DMS153 (cell line): Measurements from ENCODE around the gene ZNF474.
"Not testable (repeated sequence)": the region's sequence is repeated elsewhere in the genome, so short reads cannot be mapped to it uniquely, and the experiment has no call there.

Experiments used
- DNase-seq: peaks from one replicate; lab custom pipeline; 2025; lab: John Stamatoyannopoulos, UW

The ZNF474 gene

GRCh38 chr5:122129306-122129705, at the start of gene ZNF474:
ZNF474 (plus strand) TSS chr5:122129546; CDS start chr5:122151991, 22,445 bp downstream.
- no peak for DNase-seq

GRCh38 chr5:122081541-122081940, 47.8 kb upstream of the ZNF474 start:
- DNase-seq, result no peak

GRCh38 chr5:122083535-122083934, 45.8 kb upstream of the ZNF474 start:
- no peak for DNase-seq

GRCh38 chr5:122085041-122085440, 44.3 kb upstream of the ZNF474 start:
- no peak for DNase-seq

GRCh38 chr5:122089096-122090013, 40.0 kb upstream of the ZNF474 start:
- DNase-seq, result no peak

- no peak for DNase-seq
Measured at GRCh38 chr5:122091936-122092600, 37.3 kb upstream of the ZNF474 start.

GRCh38 chr5:122093415-122094180, 35.7 kb upstream of the ZNF474 start:
- DNase-seq, result no peak

- DNase-seq, result not testable (repeated sequence)
Measured at GRCh38 chr5:122094251-122094650, 35.1 kb upstream of the ZNF474 start.

- no peak for DNase-seq
Measured at GRCh38 chr5:122095158-122095557, 34.2 kb upstream of the ZNF474 start.

- no peak for DNase-seq
Measured at GRCh38 chr5:122097391-122097790, 32.0 kb upstream of the ZNF474 start.

GRCh38 chr5:122099060-122099790, 30.1 kb upstream of the ZNF474 start:
- DNase-seq, result no peak

GRCh38 chr5:122101636-122102285, 27.6 kb upstream of the ZNF474 start:
- DNase-seq, result no peak

- no peak for DNase-seq
Measured at GRCh38 chr5:122102825-122103224, 26.5 kb upstream of the ZNF474 start.

- no peak for DNase-seq
Measured at GRCh38 chr5:122105909-122106308, 23.4 kb upstream of the ZNF474 start.

GRCh38 chr5:122107016-122107415, 22.3 kb upstream of the ZNF474 start:
- no peak for DNase-seq

GRCh38 chr5:122110987-122111386, 18.4 kb upstream of the ZNF474 start:
- no peak for DNase-seq

- no peak for DNase-seq
Measured at GRCh38 chr5:122111460-122111859, 17.9 kb upstream of the ZNF474 start.

GRCh38 chr5:122112063-122112462, 17.3 kb upstream of the ZNF474 start:
- DNase-seq, result no peak

GRCh38 chr5:122112733-122113558, 16.4 kb upstream of the ZNF474 start:
- DNase-seq, result no peak

GRCh38 chr5:122114501-122114900, 14.8 kb upstream of the ZNF474 start:
- no peak for DNase-seq
